Measurements from ENCODE around the gene LYPD4. TPM values are rescaled to one million over a fixed set of nuclear protein-coding genes. Genes with fewer than 3 reads are reported as not detected.

Gene LYPD4
- total and polyA plus RNA-seq, 9 donors, result not detected

GRCh38 chr19:41837981-41838708, 6.3 kb downstream of the LYPD4 start:
- Histone ChIP-seq H3K9me3 (replicated peaks; ENCODE audit: control insufficient read depth, low read depth, low read length) (no peaks in the 10 kb centered on the region), H3K36me3 (ENCODE audit: control insufficient read depth, insufficient read depth, low read length) (no peaks in the 10 kb centered on the region), H3K4me1 (ENCODE audit: control insufficient read depth, insufficient read depth, low read length) (no peaks in the 10 kb centered on the region), H3K27ac (ENCODE audit: low read length) (no peak overlapping the region), H3K4me3 (ENCODE audit: low read length) (no peak overlapping the region), H3K27me3 (ENCODE audit: control insufficient read depth, insufficient read depth, low read length) (peaks cover 9% of the 10 kb centered on the region)
- DNase-seq, result no peak
- 76% methylated on average over 3 of the region's 13 CpGs for WGBS (ENCODE audit: insufficient coverage)

- Histone ChIP-seq H3K9me3 (replicated peaks; ENCODE audit: control insufficient read depth, low read depth, low read length) (no peaks in the 10 kb centered on the region), H3K4me3 (ENCODE audit: low read length) (no peak overlapping the region), H3K27me3 (ENCODE audit: control insufficient read depth, insufficient read depth, low read length) (no peaks in the 10 kb centered on the region), H3K4me1 (ENCODE audit: control insufficient read depth, insufficient read depth, low read length) (no peaks in the 10 kb centered on the region), H3K27ac (ENCODE audit: low read length) (no peak overlapping the region), H3K36me3 (ENCODE audit: control insufficient read depth, insufficient read depth, low read length) (no peaks in the 10 kb centered on the region)
- WGBS (ENCODE audit: insufficient coverage), result 100% methylated on average over 1 of the region's 12 CpGs
- no peak for DNase-seq
Observed at GRCh38 chr19:41821003-41821735, 23.3 kb downstream of the LYPD4 start.

- Histone ChIP-seq H3K27ac (ENCODE audit: low read length) (no peak overlapping the region), H3K9me3 (replicated peaks; ENCODE audit: control insufficient read depth, low read depth, low read length) (no peaks in the 10 kb centered on the region), H3K4me1 (ENCODE audit: control insufficient read depth, insufficient read depth, low read length) (no peaks in the 10 kb centered on the region), H3K36me3 (ENCODE audit: control insufficient read depth, insufficient read depth, low read length) (no peaks in the 10 kb centered on the region), H3K4me3 (ENCODE audit: low read length) (no peak overlapping the region), H3K27me3 (ENCODE audit: control insufficient read depth, insufficient read depth, low read length) (no peaks in the 10 kb centered on the region)
- no CpG with 5 or more reads among the region's 2 CpGs for WGBS (ENCODE audit: insufficient coverage)
- peak; percentile 16 for DNase-seq
Observed at GRCh38 chr19:41816761-41817160, 27.7 kb downstream of the LYPD4 start.

GRCh38 chr19:41815301-41815700, 29.2 kb downstream of the LYPD4 start:
- H3K4me3 ChIP-seq (ENCODE audit: low read length), result no peak overlapping the region
- H3K36me3 ChIP-seq (ENCODE audit: control insufficient read depth, insufficient read depth, low read length), result no peaks in the 10 kb centered on the region
- H3K27me3 ChIP-seq (ENCODE audit: control insufficient read depth, insufficient read depth, low read length), result no peaks in the 10 kb centered on the region
- DNase-seq, result no peak
- no CpG with 5 or more reads among the region's 4 CpGs for WGBS (ENCODE audit: insufficient coverage)
- no peaks in the 10 kb centered on the region for H3K9me3 ChIP-seq (replicated peaks; ENCODE audit: control insufficient read depth, low read depth, low read length)
- H3K4me1 ChIP-seq (ENCODE audit: control insufficient read depth, insufficient read depth, low read length), result no peaks in the 10 kb centered on the region
- no peak overlapping the region for H3K27ac ChIP-seq (ENCODE audit: low read length)

- H3K4me3 ChIP-seq (ENCODE audit: low read length), result no peak overlapping the region
- H3K27me3 ChIP-seq (ENCODE audit: control insufficient read depth, insufficient read depth, low read length), result no peaks in the 10 kb centered on the region
- H3K27ac ChIP-seq (ENCODE audit: low read length), result no peak overlapping the region
- no peaks in the 10 kb centered on the region for H3K9me3 ChIP-seq (replicated peaks; ENCODE audit: control insufficient read depth, low read depth, low read length)
- DNase-seq, result no peak
- 45% methylated on average over 3 of the region's 4 CpGs for WGBS (ENCODE audit: insufficient coverage)
- no peaks in the 10 kb centered on the region for H3K4me1 ChIP-seq (ENCODE audit: control insufficient read depth, insufficient read depth, low read length)
- no peaks in the 10 kb centered on the region for H3K36me3 ChIP-seq (ENCODE audit: control insufficient read depth, insufficient read depth, low read length)
Observed at GRCh38 chr19:41813911-41814310, 30.6 kb downstream of the LYPD4 start.

- no peaks in the 10 kb centered on the region for H3K9me3 ChIP-seq (replicated peaks; ENCODE audit: control insufficient read depth, low read depth, low read length)
- H3K36me3 ChIP-seq (ENCODE audit: control insufficient read depth, insufficient read depth, low read length), result no peaks in the 10 kb centered on the region
- H3K27ac ChIP-seq (ENCODE audit: low read length), result no peak overlapping the region
- no CpG with 5 or more reads among the region's 3 CpGs for whole genome bisulfite sequencing (ENCODE audit: insufficient coverage)
- DNase-seq, result no peak
- H3K27me3 ChIP-seq (ENCODE audit: control insufficient read depth, insufficient read depth, low read length), result no peaks in the 10 kb centered on the region
- H3K4me3 ChIP-seq (ENCODE audit: low read length), result no peak overlapping the region
- H3K4me1 ChIP-seq (ENCODE audit: control insufficient read depth, insufficient read depth, low read length), result no peaks in the 10 kb centered on the region
Observed at GRCh38 chr19:41811981-41812380, 32.5 kb downstream of the LYPD4 start.

- no peaks in the 10 kb centered on the region for H3K27me3 ChIP-seq (ENCODE audit: control insufficient read depth, insufficient read depth, low read length)
- DNase-seq, result peak; percentile 49
- H3K27ac ChIP-seq (ENCODE audit: low read length), result no peak overlapping the region
- H3K4me3 ChIP-seq (ENCODE audit: low read length), result no peak overlapping the region
- H3K4me1 ChIP-seq (ENCODE audit: control insufficient read depth, insufficient read depth, low read length), result no peaks in the 10 kb centered on the region
- no peaks in the 10 kb centered on the region for H3K9me3 ChIP-seq (replicated peaks; ENCODE audit: control insufficient read depth, low read depth, low read length)
- no peaks in the 10 kb centered on the region for H3K36me3 ChIP-seq (ENCODE audit: control insufficient read depth, insufficient read depth, low read length)
- whole genome bisulfite sequencing (ENCODE audit: insufficient coverage), result 33% methylated on average over 1 of the region's 3 CpGs
Observed at GRCh38 chr19:41811036-41811435, 33.4 kb downstream of the LYPD4 start.

- DNase-seq, result no peak
- Histone ChIP-seq H3K36me3 (ENCODE audit: control insufficient read depth, insufficient read depth, low read length) (no peaks in the 10 kb centered on the region), H3K27ac (ENCODE audit: low read length) (no peak overlapping the region), H3K9me3 (replicated peaks; ENCODE audit: control insufficient read depth, low read depth, low read length) (no peaks in the 10 kb centered on the region), H3K4me3 (ENCODE audit: low read length) (no peak overlapping the region), H3K27me3 (ENCODE audit: control insufficient read depth, insufficient read depth, low read length) (no peaks in the 10 kb centered on the region), H3K4me1 (ENCODE audit: control insufficient read depth, insufficient read depth, low read length) (no peaks in the 10 kb centered on the region)
- 31% methylated on average over 2 of the region's 4 CpGs for WGBS (ENCODE audit: insufficient coverage)
Observed at GRCh38 chr19:41810301-41810700, 34.2 kb downstream of the LYPD4 start.

GRCh38 chr19:41808663-41809566, 35.6 kb downstream of the LYPD4 start:
- peak; percentile 24 for DNase-seq
- no peaks in the 10 kb centered on the region for H3K36me3 ChIP-seq (ENCODE audit: control insufficient read depth, insufficient read depth, low read length)
- H3K27me3 ChIP-seq (ENCODE audit: control insufficient read depth, insufficient read depth, low read length), result no peaks in the 10 kb centered on the region
- H3K4me3 ChIP-seq (ENCODE audit: low read length), result no peak overlapping the region
- no peaks in the 10 kb centered on the region for H3K4me1 ChIP-seq (ENCODE audit: control insufficient read depth, insufficient read depth, low read length)
- H3K9me3 ChIP-seq (replicated peaks; ENCODE audit: control insufficient read depth, low read depth, low read length), result no peaks in the 10 kb centered on the region
- WGBS (ENCODE audit: insufficient coverage), result 63% methylated on average over 14 of the region's 16 CpGs
- no peak overlapping the region for H3K27ac ChIP-seq (ENCODE audit: low read length)

GRCh38 chr19:41807176-41807575, 37.3 kb downstream of the LYPD4 start:
- no peaks in the 10 kb centered on the region for H3K9me3 ChIP-seq (replicated peaks; ENCODE audit: control insufficient read depth, low read depth, low read length)
- no peaks in the 10 kb centered on the region for H3K4me1 ChIP-seq (ENCODE audit: control insufficient read depth, insufficient read depth, low read length)
- no peak overlapping the region for H3K4me3 ChIP-seq (ENCODE audit: low read length)
- H3K27ac ChIP-seq (ENCODE audit: low read length), result no peak overlapping the region
- no peak for DNase-seq
- no peaks in the 10 kb centered on the region for H3K27me3 ChIP-seq (ENCODE audit: control insufficient read depth, insufficient read depth, low read length)
- H3K36me3 ChIP-seq (ENCODE audit: control insufficient read depth, insufficient read depth, low read length), result no peaks in the 10 kb centered on the region
- WGBS (ENCODE audit: insufficient coverage), result 81% methylated on average over 3 of the region's 3 CpGs

Measured in muscle of leg (tissue), 11 donors.